Gastrocnemius medialis (tissue), 4 donors: ENCODE data around the gene UBAP1L. TPM values are rescaled to one million over a fixed set of nuclear protein-coding genes. Genes with fewer than 3 reads are reported as not detected.
A peak's percentile ranks its signal among the peaks of the same experiment; 100 is the strongest.

ENCODE experiments used
- ATAC-seq, 2 donors: fragments of 150-250 bp; one replicate each; pipeline ENCODE4 v1.9.1; 2016
- DNase-seq, 2 donors: peaks; one replicate each; pipeline ENCODE4 v3.0.0-alpha.2; 2019
- H3K27ac ChIP-seq, 4 donors: fragments of 200-600 bp; sonication (generic); 1 replicate in 1 of 4; 2 replicates in 3 of 4; pipeline ENCODE4 v1.5.1; 2016 to 2018; ENCODE audit warnings: mild to moderate bottlenecking in 2 of 4, moderate library complexity in 1 of 4
- H3K27me3 ChIP-seq, 3 donors: fragments of 200-600 bp; sonication (generic) in 2 of 3; 1 replicate in 1 of 3; 2 replicates in 2 of 3; pipeline versions ENCODE4 v1.5.1 to v1.6.0; 2016 to 2019; ENCODE audit warnings: mild to moderate bottlenecking in 1 of 3, moderate library complexity in 1 of 3
- H3K36me3 ChIP-seq, 2 donors: fragments of 200-600 bp; sonication (generic) in 1 of 2; one replicate each; pipeline ENCODE4 v1.5.1; 2017 to 2018
- H3K4me1 ChIP-seq, 2 donors: fragments of 200-600 bp; sonication (generic) in 1 of 2; one replicate each; pipeline ENCODE4 v1.5.1; 2016 to 2017; ENCODE audit warnings: mild to moderate bottlenecking in 2 of 2
- H3K4me3 ChIP-seq, 4 donors: fragments of 200-600 bp; sonication (generic) in 3 of 4; 1 replicate in 1 of 4; 2 replicates in 3 of 4; pipeline ENCODE4 v1.5.1; 2016 to 2019; ENCODE audit warnings: mild to moderate bottlenecking in 2 of 4
- H3K9me3 ChIP-seq, 3 donors: fragments of 200-600 bp; sonication (generic) in 2 of 3; 1 replicate in 1 of 3; 2 replicates in 2 of 3; pipeline ENCODE4 v1.5.1; 2016 to 2019
- POLR2A ChIP-seq, 2 donors: fragments of 450-650 bp; IDR thresholded peaks; one replicate each; pipeline ENCODE4 v1.6.1; 2017; ENCODE audit warnings: antibody characterized with exemption in 2 of 2, mild to moderate bottlenecking in 2 of 2, moderate library complexity in 2 of 2
- in situ Hi-C, 4 donors: fragments of 200-750 bp; cut with MboI; loops; one replicate each; pipeline versions ENCODE4 v1.15.0 to v1.8.0; 2017; ENCODE audit warnings: low sequenced_read_pairs in 4 of 4
- intact Hi-C: fragments of 100-400 bp; cut with DNase I; formaldehyde crosslinking; loops from one replicate; pipeline ENCODE4 v1.15.1; 2023; ENCODE audit warnings: low total_unique reads
- total RNA-seq, 4 donors: library from RNA; depleted of rRNA; stranded (reverse); fragments of >200 nt; gene quantifications; one replicate each; pipeline versions ENCODE4 v1.1.0 to v1.2.3, GENCODE V29; 2016
- TF ChIP-seq, protein P1 (sequence below), 5 experiments: fragments of 450-650 bp in 3 of 5; fragments of 200-600 bp in 2 of 5; sonication (generic) in 2 of 5; IDR thresholded peaks in 4 of 5; conservative IDR thresholded peaks in 1 of 5; 1 replicate in 4 of 5; 2 replicates in 1 of 5; pipeline ENCODE4 v1.5.1; 2016 to 2019; ENCODE audit warnings: antibody characterized with exemption in 5 of 5, mild to moderate bottlenecking in 3 of 5, moderate library complexity in 3 of 5

UBAP1L gene
- total RNA-seq, 4 donors from 2014 or later, result 0.65 to 3.3 (median 1.4) TPM

DNA sequence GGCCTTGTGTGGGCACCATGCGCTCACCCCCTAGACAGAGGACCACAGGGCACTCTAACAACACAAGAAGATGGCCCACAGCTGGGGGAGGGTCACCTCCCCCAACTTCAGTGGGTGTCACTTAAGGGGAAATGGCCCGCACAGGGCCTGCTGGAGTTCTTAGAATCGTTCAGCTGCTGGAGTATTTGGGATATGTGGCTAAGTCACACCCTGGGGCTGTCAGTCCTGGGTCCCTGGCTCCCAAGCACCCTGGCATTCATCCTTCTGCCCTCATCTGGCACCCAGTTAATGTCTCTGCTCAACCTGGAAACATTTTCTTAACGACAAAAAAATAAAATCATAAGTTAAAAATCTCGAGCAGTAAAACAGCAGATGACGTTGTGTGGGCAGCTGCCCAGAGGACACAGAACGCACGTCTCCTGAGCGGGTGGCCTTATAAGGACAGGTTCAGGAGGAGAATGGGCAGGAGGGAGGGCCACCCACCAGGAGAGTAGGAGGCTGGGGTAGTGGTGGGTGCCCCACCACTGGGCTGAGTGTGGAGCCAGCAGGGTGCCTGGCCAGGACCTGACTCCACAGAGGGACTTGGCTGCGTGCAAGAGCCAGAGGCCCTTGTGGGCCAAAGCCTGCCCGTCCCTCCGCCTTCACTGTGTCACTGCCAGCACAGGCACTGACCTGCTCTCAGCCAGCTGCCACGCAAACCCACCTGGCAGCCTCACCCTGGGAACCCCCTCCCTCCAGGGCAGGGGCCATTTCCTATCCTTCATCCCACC, 26.9 kb downstream of the UBAP1L start:
- TF ChIP-seq, protein P1, sequence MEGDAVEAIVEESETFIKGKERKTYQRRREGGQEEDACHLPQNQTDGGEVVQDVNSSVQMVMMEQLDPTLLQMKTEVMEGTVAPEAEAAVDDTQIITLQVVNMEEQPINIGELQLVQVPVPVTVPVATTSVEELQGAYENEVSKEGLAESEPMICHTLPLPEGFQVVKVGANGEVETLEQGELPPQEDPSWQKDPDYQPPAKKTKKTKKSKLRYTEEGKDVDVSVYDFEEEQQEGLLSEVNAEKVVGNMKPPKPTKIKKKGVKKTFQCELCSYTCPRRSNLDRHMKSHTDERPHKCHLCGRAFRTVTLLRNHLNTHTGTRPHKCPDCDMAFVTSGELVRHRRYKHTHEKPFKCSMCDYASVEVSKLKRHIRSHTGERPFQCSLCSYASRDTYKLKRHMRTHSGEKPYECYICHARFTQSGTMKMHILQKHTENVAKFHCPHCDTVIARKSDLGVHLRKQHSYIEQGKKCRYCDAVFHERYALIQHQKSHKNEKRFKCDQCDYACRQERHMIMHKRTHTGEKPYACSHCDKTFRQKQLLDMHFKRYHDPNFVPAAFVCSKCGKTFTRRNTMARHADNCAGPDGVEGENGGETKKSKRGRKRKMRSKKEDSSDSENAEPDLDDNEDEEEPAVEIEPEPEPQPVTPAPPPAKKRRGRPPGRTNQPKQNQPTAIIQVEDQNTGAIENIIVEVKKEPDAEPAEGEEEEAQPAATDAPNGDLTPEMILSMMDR (IDR thresholded peaks at IDR 0.05 in 4 of 5, conservative IDR thresholded peaks at IDR 0.05 in 1 of 5), result no peak
- no peak for TF ChIP-seq POLR2A (IDR thresholded peaks at IDR 0.05)
- Histone ChIP-seq H3K9me3 (no peaks in the 10 kb centered on the region), H3K36me3 (no peaks in the 10 kb centered on the region), H3K27me3 (no peaks in the 10 kb centered on the region), H3K4me3 (peak overlapping the region in 1 of 4 donors; percentile 6), H3K4me1 (peaks cover 30 to 33% of the 10 kb centered on the region in 2 donors), H3K27ac (peak overlapping the region; percentile 59 to 81 (median 70))
- intact Hi-C loops (no loop called here), in situ Hi-C loops (loop anchor here in 2 of 4 donors (5.0 to 10.0 kb wide), 2 partner anchors 36 to 53 kb away; no protein-coding TSS in a partner anchor)
- DNase-seq (peak in 1 of 2 donors; percentile 55), ATAC-seq (peak; percentile 65 to 73)

- no peaks in the 10 kb centered on the region for H3K27me3 ChIP-seq
- H3K27ac ChIP-seq, result peak overlapping the region; percentile 59 to 81 (median 70)
- no peaks in the 10 kb centered on the region for H3K9me3 ChIP-seq
- peaks cover 36 to 39% of the 10 kb centered on the region in 2 donors for H3K4me1 ChIP-seq
- H3K4me3 ChIP-seq, result no peak overlapping the region
- DNase-seq (no peak), ATAC-seq (peak in 1 of 2 donors; percentile 21)
- intact Hi-C loops (no loop called here), in situ Hi-C loops (loop anchor here in 2 of 4 donors (5.0 to 10.0 kb wide), 2 partner anchors 35 to 53 kb away; no protein-coding TSS in a partner anchor)
- no peaks in the 10 kb centered on the region for H3K36me3 ChIP-seq
- TF ChIP-seq, protein P1 (IDR thresholded peaks at IDR 0.05 in 4 of 5, conservative IDR thresholded peaks at IDR 0.05 in 1 of 5), result no peak
- TF ChIP-seq POLR2A (IDR thresholded peaks at IDR 0.05), result no peak
Observed at GRCh38 chr15:65087411-65087810, 27.6 kb downstream of the UBAP1L start.

- TF ChIP-seq POLR2A (IDR thresholded peaks at IDR 0.05), result no peak
- TF ChIP-seq, protein P1 (IDR thresholded peaks at IDR 0.05 in 4 of 5, conservative IDR thresholded peaks at IDR 0.05 in 1 of 5), result no peak
- Histone ChIP-seq H3K4me1 (peaks cover 41 to 42% of the 10 kb centered on the region in 2 donors), H3K27me3 (no peaks in the 10 kb centered on the region), H3K9me3 (no peaks in the 10 kb centered on the region), H3K36me3 (no peaks in the 10 kb centered on the region), H3K27ac (peak overlapping the region in 3 of 4 donors; percentile 60 to 81 (median 80)), H3K4me3 (no peak overlapping the region)
- DNase-seq (no peak), ATAC-seq (no peak)
- intact Hi-C loops, result no loop called here
- in situ Hi-C loops, result loop anchor here in 2 of 4 donors (5.0 to 10.0 kb wide), 2 partner anchors 34 to 52 kb away; no protein-coding TSS in a partner anchor
Observed at GRCh38 chr15:65086680-65087111, 28.3 kb downstream of the UBAP1L start.

GRCh38 chr15:65085990-65086679, 28.9 kb downstream of the UBAP1L start:
- ATAC-seq (no peak), DNase-seq (no peak)
- Histone ChIP-seq H3K9me3 (no peaks in the 10 kb centered on the region), H3K4me1 (peaks cover 41 to 42% of the 10 kb centered on the region in 2 donors), H3K4me3 (no peak overlapping the region), H3K27me3 (no peaks in the 10 kb centered on the region), H3K27ac (peak overlapping the region in 1 of 4 donors; percentile 81), H3K36me3 (no peaks in the 10 kb centered on the region)
- intact Hi-C loops (no loop called here), in situ Hi-C loops (loop anchor here in 2 of 4 donors (5.0 to 10.0 kb wide), 2 partner anchors 34 to 51 kb away; no protein-coding TSS in a partner anchor)
- TF ChIP-seq POLR2A (IDR thresholded peaks at IDR 0.05), result no peak
- TF ChIP-seq, protein P1 (IDR thresholded peaks at IDR 0.05 in 4 of 5, conservative IDR thresholded peaks at IDR 0.05 in 1 of 5), result peak in 3 of 5 experiments; percentile 26 to 44 (median 36)
